B cell (primary cell): ENCODE measurements around the gene LOC128125822.

Experiments
- ATAC-seq: fragments of 200-7000 bp; cut with Tn5 transposase; one replicate; pipeline ENCODE4 v1.10.0; 2021; ENCODE audit warnings: low read depth, mild to moderate bottlenecking, moderate number of reproducible peaks, moderate library complexity
- CTCF ChIA-PET: fragments of 350-600 bp; sonication (Branson Sonifier 250); formaldehyde crosslinking; loops from one replicate; lab custom pipeline; 2021; ENCODE audit warnings: antibody characterized with exemption, inconsistent platforms; lab: Charles Lee
- POLR2A ChIA-PET: fragments of 350-600 bp; sonication (Branson Sonifier 250); formaldehyde crosslinking; loops from one replicate; lab custom pipeline; 2021; ENCODE audit warnings: antibody characterized with exemption; lab: Charles Lee
- DNase-seq: peaks from one replicate; pipeline ENCODE4 v3.0.0; 2013
- H2AFZ ChIP-seq: 2 replicates; pipeline ENCODE4 v1.6.1; 2012; ENCODE audit warnings: mild to moderate bottlenecking, low read depth, low read length; ENCODE audit not compliant: insufficient read depth, poor library complexity, severe bottlenecking
- H3K27ac ChIP-seq, 2 donors: 1 replicate in 1 of 2; 2 replicates in 1 of 2; pipeline ENCODE4 v1.5.1; 2012 to 2013; ENCODE audit warnings: low read length in 2 of 2, mild to moderate bottlenecking in 2 of 2, moderate library complexity in 1 of 2
- H3K27me3 ChIP-seq, 4 experiments: fragments of 200-600 bp in 1 of 4; sonication (generic) in 1 of 4; replicated peaks in 1 of 4; 1 replicate in 2 of 4; 2 replicates in 2 of 4; pipeline versions ENCODE4 v1.6.1 to v1.7.0; 2013 to 2016; ENCODE audit warnings: low read length in 3 of 4, mild to moderate bottlenecking in 2 of 4, mixed read lengths in 1 of 4, moderate library complexity in 1 of 4; ENCODE audit not compliant: insufficient read depth in 4 of 4, control insufficient read depth in 3 of 4; ENCODE audit errors: control extremely low read depth in 1 of 4
- H3K36me3 ChIP-seq, 2 experiments: replicated peaks in 1 of 2; 1 replicate in 1 of 2; 2 replicates in 1 of 2; pipeline versions ENCODE4 v1.6.1 to v1.7.1; 2013; ENCODE audit warnings: low read length in 1 of 2; ENCODE audit not compliant: insufficient read depth in 2 of 2, control insufficient read depth in 1 of 2; ENCODE audit errors: control extremely low read depth in 1 of 2, extremely low read depth in 1 of 2
- H3K4me1 ChIP-seq, 2 donors: fragments of 200-600 bp in 1 of 2; sonication (generic) in 1 of 2; 1 replicate in 1 of 2; 2 replicates in 1 of 2; pipeline versions ENCODE4 v1.5.1 to v1.6.1; 2013 to 2017; ENCODE audit warnings: low read length in 2 of 2; ENCODE audit not compliant: control insufficient read depth in 2 of 2, insufficient read depth in 2 of 2
- H3K4me2 ChIP-seq: replicated peaks from 2 replicates; pipeline ENCODE3; 2012; ENCODE audit warnings: mild to moderate bottlenecking, low read depth, low read length; ENCODE audit not compliant: poor library complexity, severe bottlenecking
- H3K4me3 ChIP-seq, 5 experiments: fragments of 200-600 bp in 1 of 5; sonication (generic) in 1 of 5; 1 replicate in 3 of 5; 2 replicates in 2 of 5; pipeline versions ENCODE4 v1.5.1 to v1.7.0; 2011 to 2016; ENCODE audit warnings: low read length in 4 of 5, mild to moderate bottlenecking in 4 of 5, low read depth in 2 of 5, control low read depth in 1 of 5, moderate library complexity in 1 of 5; ENCODE audit not compliant: insufficient read depth in 1 of 5; ENCODE audit errors: control extremely low read depth in 1 of 5, extremely low read depth in 1 of 5
- H3K79me2 ChIP-seq: fragments of 200-600 bp; sonication (generic); one replicate; pipeline ENCODE4 v1.6.0; 2016; ENCODE audit warnings: low read length; ENCODE audit not compliant: control insufficient read depth, insufficient read depth
- H3K9ac ChIP-seq: fragments of 200-600 bp; sonication (generic); 2 replicates; pipeline ENCODE4 v1.6.1; 2017; ENCODE audit warnings: mild to moderate bottlenecking, low read length, moderate library complexity
- H3K9me3 ChIP-seq, 3 donors: one replicate each; pipeline versions ENCODE4 v1.6.1 to v1.7.1; 2013; ENCODE audit warnings: low read length in 2 of 3; ENCODE audit not compliant: control insufficient read depth in 2 of 3, insufficient read depth in 1 of 3; ENCODE audit errors: control extremely low read depth in 1 of 3
- H4K20me1 ChIP-seq: 2 replicates; pipeline ENCODE4 v1.6.0; 2012; ENCODE audit warnings: mild to moderate bottlenecking, low read length; ENCODE audit not compliant: insufficient read depth, control insufficient read depth, poor library complexity, severe bottlenecking
- H3K27ac Mint-ChIP-seq: one replicate; pipeline ENCODE4 v1.8.0; 2021; ENCODE audit warnings: mixed read lengths
- H3K27me3 Mint-ChIP-seq: one replicate; pipeline ENCODE4 v1.8.0; 2021; ENCODE audit warnings: mixed read lengths
- H3K4me1 Mint-ChIP-seq: one replicate; pipeline ENCODE4 v1.8.0; 2021; ENCODE audit warnings: mixed read lengths
- H3K4me3 Mint-ChIP-seq: one replicate; pipeline ENCODE4 v1.8.0; 2021; ENCODE audit warnings: mixed read lengths
- H3K9me3 Mint-ChIP-seq: one replicate; pipeline ENCODE4 v1.8.0; 2022; ENCODE audit warnings: mixed read lengths; ENCODE audit not compliant: insufficient read depth
- EZH2 ChIP-seq: IDR thresholded peaks from 2 replicates; pipeline ENCODE4 v1.6.1; 2012; ENCODE audit warnings: borderline replicate concordance, low read depth, mild to moderate bottlenecking, moderate library complexity, low read length; ENCODE audit not compliant: insufficient read depth, poor library complexity, severe bottlenecking
- WGBS: methylation state at CpG from one replicate; pipeline ENCODE4 v1.1.5; 2013; ENCODE audit warnings: missing lambda C conversion rate; ENCODE audit not compliant: insufficient coverage; 5-methylcytosine and 5-hydroxymethylcytosine counted together
- intact Hi-C: fragments of 100-400 bp; cut with micrococcal nuclease; formaldehyde crosslinking; loops from one replicate; pipeline ENCODE4 v1.10.0; 2022
- TF ChIP-seq, protein P1 (sequence below): fragments of 200-600 bp; IDR thresholded peaks from one replicate; pipeline ENCODE4 v1.8.0; 2022; ENCODE audit warnings: antibody characterized with exemption, mild to moderate bottlenecking

The LOC128125822 gene

GRCh38 chr6:63573076-63573898 is 1.0 kb downstream of the LOC128125822 start:
- Histone ChIP-seq H3K9ac (peak overlapping the region; percentile 98), H3K9me3 (no peaks in the 10 kb centered on the region), H4K20me1 (peaks cover 40% of the 10 kb centered on the region), H3K4me1 (peaks cover 16 to 19% of the 10 kb centered on the region in 2 donors), H3K79me2 (peaks cover 44% of the 10 kb centered on the region), H3K27ac (peak overlapping the region; percentile 98 to 99), H3K27me3 (peaks cover 0 to 2% (median 0%) of the 10 kb centered on the region in 4 experiments), H3K4me2 (peak overlapping the region; percentile 86), H2AFZ (peak overlapping the region; percentile 64), H3K36me3 (peaks cover 8 to 19% of the 10 kb centered on the region in 2 experiments), H3K4me3 (peak overlapping the region; percentile 65 to 94 (median 86))
- ATAC-seq, result peak; percentile 32
- H3K9me3 Mint-ChIP-seq, result no peaks in the 10 kb centered on the region
- peak overlapping the region; percentile 93 for H3K27ac Mint-ChIP-seq
- H3K4me3 Mint-ChIP-seq, result peak overlapping the region; percentile 87
- CTCF ChIA-PET, result interaction anchor here (0.9 to 2.4 kb wide), 10 partner anchors 8 to 221 kb away, joined by 3 to 22 read pairs (median 5); partner anchors contain the start of gene PHF3
- H3K4me1 Mint-ChIP-seq, result peaks cover 31% of the 10 kb centered on the region
- POLR2A ChIA-PET, result interaction anchor here (2.5 kb wide), 1 partner anchor 63 kb away, joined by 13 read pairs; the partner anchor contains the start of gene PHF3
- peak; percentile 90 for DNase-seq
- no peaks in the 10 kb centered on the region for H3K27me3 Mint-ChIP-seq
- intact Hi-C loops, result loop anchor here (1.0 to 10.0 kb wide), 5 partner anchors 25 to 1288 kb away; partner anchors contain the start of gene KHDRBS2
- no peak for TF ChIP-seq EZH2
- TF ChIP-seq, protein P1, sequence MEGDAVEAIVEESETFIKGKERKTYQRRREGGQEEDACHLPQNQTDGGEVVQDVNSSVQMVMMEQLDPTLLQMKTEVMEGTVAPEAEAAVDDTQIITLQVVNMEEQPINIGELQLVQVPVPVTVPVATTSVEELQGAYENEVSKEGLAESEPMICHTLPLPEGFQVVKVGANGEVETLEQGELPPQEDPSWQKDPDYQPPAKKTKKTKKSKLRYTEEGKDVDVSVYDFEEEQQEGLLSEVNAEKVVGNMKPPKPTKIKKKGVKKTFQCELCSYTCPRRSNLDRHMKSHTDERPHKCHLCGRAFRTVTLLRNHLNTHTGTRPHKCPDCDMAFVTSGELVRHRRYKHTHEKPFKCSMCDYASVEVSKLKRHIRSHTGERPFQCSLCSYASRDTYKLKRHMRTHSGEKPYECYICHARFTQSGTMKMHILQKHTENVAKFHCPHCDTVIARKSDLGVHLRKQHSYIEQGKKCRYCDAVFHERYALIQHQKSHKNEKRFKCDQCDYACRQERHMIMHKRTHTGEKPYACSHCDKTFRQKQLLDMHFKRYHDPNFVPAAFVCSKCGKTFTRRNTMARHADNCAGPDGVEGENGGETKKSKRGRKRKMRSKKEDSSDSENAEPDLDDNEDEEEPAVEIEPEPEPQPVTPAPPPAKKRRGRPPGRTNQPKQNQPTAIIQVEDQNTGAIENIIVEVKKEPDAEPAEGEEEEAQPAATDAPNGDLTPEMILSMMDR, result no peak
- WGBS, result under 1% methylated on average over 82 of the region's 86 CpGs
